OCI-LY1 (cell line): ENCODE measurements around the gene RPS6KA2.

ENCODE experiments used
- H2AFZ ChIP-seq: fragments of 200-600 bp; sonication (generic), shearing (Covaris generic); 2 replicates; pipeline ENCODE4 v1.6.0; 2014; ENCODE audit warnings: antibody characterized with exemption, mild to moderate bottlenecking, low read length
- H3F3A ChIP-seq: fragments of 200-600 bp; sonication (generic), shearing (Covaris generic); 2 replicates; pipeline ENCODE4 v1.6.0; 2014; ENCODE audit warnings: mild to moderate bottlenecking, antibody characterized with exemption, low read length, moderate library complexity; ENCODE audit not compliant: insufficient read depth
- H3K27ac ChIP-seq: fragments of 200-600 bp; sonication (generic); 2 replicates; pipeline ENCODE4 v1.5.1; 2014; ENCODE audit warnings: low read length, mixed run types, mild to moderate bottlenecking, low read depth; ENCODE audit not compliant: poor library complexity, severe bottlenecking
- H3K27me3 ChIP-seq: fragments of 200-600 bp; sonication (generic); 2 replicates; pipeline ENCODE4 v1.6.0; 2014; ENCODE audit warnings: antibody characterized with exemption, mild to moderate bottlenecking, low read length, moderate library complexity; ENCODE audit not compliant: insufficient read depth
- H3K36me3 ChIP-seq: fragments of 200-600 bp; sonication (generic); 2 replicates; pipeline ENCODE4 v1.6.1; 2014; ENCODE audit warnings: mild to moderate bottlenecking, antibody characterized with exemption, low read length, moderate library complexity, mixed read lengths; ENCODE audit not compliant: insufficient read depth
- H3K4me1 ChIP-seq: fragments of 200-600 bp; sonication (generic); 2 replicates; pipeline ENCODE4 v1.5.1; 2014; ENCODE audit warnings: mild to moderate bottlenecking, low read length, moderate library complexity; ENCODE audit not compliant: insufficient read depth, severe bottlenecking
- H3K4me2 ChIP-seq: fragments of 200-600 bp; sonication (generic), shearing (Covaris generic); 2 replicates; pipeline ENCODE4 v1.6.1; 2014; ENCODE audit warnings: low read length
- H3K4me3 ChIP-seq: fragments of 200-600 bp; sonication (generic); 2 replicates; pipeline ENCODE4 v1.5.1; 2014; ENCODE audit warnings: low read length, low read depth, mild to moderate bottlenecking, mixed read lengths; ENCODE audit not compliant: poor library complexity, severe bottlenecking
- H3K79me2 ChIP-seq: fragments of 200-600 bp; shearing (Covaris generic); 2 replicates; pipeline ENCODE4 v1.6.1; 2016; ENCODE audit warnings: mixed run types, low read length, mixed read lengths; ENCODE audit not compliant: insufficient read depth
- H3K9ac ChIP-seq: fragments of 200-600 bp; sonication (generic), shearing (Covaris generic); 2 replicates; pipeline ENCODE4 v1.6.1; 2014; ENCODE audit warnings: mild to moderate bottlenecking, low read length, mixed read lengths
- H3K9me2 ChIP-seq: fragments of 200-600 bp; sonication (generic), shearing (Covaris generic); 2 replicates; pipeline ENCODE4 v1.6.1; 2014; ENCODE audit warnings: low read depth, mild to moderate bottlenecking, low read length, mixed read lengths
- H3K9me3 ChIP-seq: fragments of 200-600 bp; shearing (Covaris generic); 2 replicates; pipeline ENCODE4 v1.6.1; 2014; ENCODE audit warnings: low read length, mixed read lengths
- H4K20me1 ChIP-seq: fragments of 200-600 bp; sonication (generic), shearing (Covaris generic); 2 replicates; pipeline ENCODE4 v1.6.0; 2016; ENCODE audit warnings: mild to moderate bottlenecking, low read length; ENCODE audit not compliant: insufficient read depth
- EZH2 ChIP-seq: fragments of 200-600 bp; sonication (generic), shearing (Covaris generic); IDR thresholded peaks from 2 replicates; pipeline ENCODE4 v1.8.0; 2017; ENCODE audit warnings: borderline replicate concordance, mixed run types, mild to moderate bottlenecking, antibody characterized with exemption, low read length, moderate library complexity, mixed read lengths
- TF ChIP-seq, protein P1 (sequence below): fragments of 200-600 bp; sonication (generic), shearing (Covaris generic); IDR thresholded peaks from 2 replicates; pipeline ENCODE4 v1.5.1; 2017; ENCODE audit warnings: mild to moderate bottlenecking, antibody characterized with exemption, low read length, moderate library complexity, mixed read lengths

The RPS6KA2 gene

GRCh38 chr6:166453651-166454050 lies 173.4 kb downstream of the RPS6KA2 start:
- H4K20me1 ChIP-seq = no peaks in the 10 kb centered on the region
- no peak overlapping the region for H3K9ac ChIP-seq
- no peak for TF ChIP-seq EZH2
- TF ChIP-seq, protein P1, sequence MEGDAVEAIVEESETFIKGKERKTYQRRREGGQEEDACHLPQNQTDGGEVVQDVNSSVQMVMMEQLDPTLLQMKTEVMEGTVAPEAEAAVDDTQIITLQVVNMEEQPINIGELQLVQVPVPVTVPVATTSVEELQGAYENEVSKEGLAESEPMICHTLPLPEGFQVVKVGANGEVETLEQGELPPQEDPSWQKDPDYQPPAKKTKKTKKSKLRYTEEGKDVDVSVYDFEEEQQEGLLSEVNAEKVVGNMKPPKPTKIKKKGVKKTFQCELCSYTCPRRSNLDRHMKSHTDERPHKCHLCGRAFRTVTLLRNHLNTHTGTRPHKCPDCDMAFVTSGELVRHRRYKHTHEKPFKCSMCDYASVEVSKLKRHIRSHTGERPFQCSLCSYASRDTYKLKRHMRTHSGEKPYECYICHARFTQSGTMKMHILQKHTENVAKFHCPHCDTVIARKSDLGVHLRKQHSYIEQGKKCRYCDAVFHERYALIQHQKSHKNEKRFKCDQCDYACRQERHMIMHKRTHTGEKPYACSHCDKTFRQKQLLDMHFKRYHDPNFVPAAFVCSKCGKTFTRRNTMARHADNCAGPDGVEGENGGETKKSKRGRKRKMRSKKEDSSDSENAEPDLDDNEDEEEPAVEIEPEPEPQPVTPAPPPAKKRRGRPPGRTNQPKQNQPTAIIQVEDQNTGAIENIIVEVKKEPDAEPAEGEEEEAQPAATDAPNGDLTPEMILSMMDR = no peak
- H2AFZ ChIP-seq = no peak overlapping the region
- no peaks in the 10 kb centered on the region for H3F3A ChIP-seq
- no peaks in the 10 kb centered on the region for H3K4me1 ChIP-seq
- no peak overlapping the region for H3K4me3 ChIP-seq
- H3K79me2 ChIP-seq = no peaks in the 10 kb centered on the region
- peaks cover 7% of the 10 kb centered on the region; the same call in 1 of the 2 replicates for H3K36me3 ChIP-seq
- no peak overlapping the region for H3K27ac ChIP-seq
- H3K4me2 ChIP-seq = no peak overlapping the region
- H3K27me3 ChIP-seq = 0 out of 2 replicates have a peak, but pooled peaks cover 3% of the 10 kb centered on the region
- peaks cover 4% of the 10 kb centered on the region for H3K9me3 ChIP-seq
- no peaks in the 10 kb centered on the region for H3K9me2 ChIP-seq

GRCh38 chr6:166450167-166450873 lies 176.7 kb downstream of the RPS6KA2 start:
- no peaks in the 10 kb centered on the region for H3K9me3 ChIP-seq
- TF ChIP-seq EZH2 = no peak
- TF ChIP-seq, protein P1 = no peak
- H3K79me2 ChIP-seq = no peaks in the 10 kb centered on the region
- H3K27ac ChIP-seq = no peak overlapping the region
- no peak overlapping the region for H3K4me2 ChIP-seq
- 0 out of 2 replicates have a peak, but pooled peaks cover 3% of the 10 kb centered on the region for H3K27me3 ChIP-seq
- no peak overlapping the region for H3K4me3 ChIP-seq
- H3K36me3 ChIP-seq = no peaks in the 10 kb centered on the region; the same call in 1 of the 2 replicates
- no peaks in the 10 kb centered on the region for H3F3A ChIP-seq
- H4K20me1 ChIP-seq = no peaks in the 10 kb centered on the region
- H2AFZ ChIP-seq = no peak overlapping the region
- H3K9me2 ChIP-seq = no peaks in the 10 kb centered on the region
- no peaks in the 10 kb centered on the region for H3K4me1 ChIP-seq
- no peak overlapping the region for H3K9ac ChIP-seq

GRCh38 chr6:166449641-166450040 lies 177.4 kb downstream of the RPS6KA2 start:
- Histone ChIP-seq H3K4me3 (no peak overlapping the region), H3K9me3 (no peaks in the 10 kb centered on the region), H3K4me1 (no peaks in the 10 kb centered on the region), H3K4me2 (no peak overlapping the region), H3K27me3 (0 out of 2 replicates have a peak, but pooled peaks cover 3% of the 10 kb centered on the region), H4K20me1 (no peaks in the 10 kb centered on the region), H3K79me2 (no peaks in the 10 kb centered on the region), H3K9ac (no peak overlapping the region), H3K9me2 (no peaks in the 10 kb centered on the region), H2AFZ (no peak overlapping the region), H3F3A (no peaks in the 10 kb centered on the region), H3K36me3 (no peaks in the 10 kb centered on the region; the same call in 1 of the 2 replicates), H3K27ac (no peak overlapping the region)
- TF ChIP-seq, protein P1 = no peak
- no peak for TF ChIP-seq EZH2
